ENCODE data around the gene ZNF532.
A peak's percentile ranks its signal among the peaks of the same experiment; 100 is the strongest.

The ZNF532 gene

DNA sequence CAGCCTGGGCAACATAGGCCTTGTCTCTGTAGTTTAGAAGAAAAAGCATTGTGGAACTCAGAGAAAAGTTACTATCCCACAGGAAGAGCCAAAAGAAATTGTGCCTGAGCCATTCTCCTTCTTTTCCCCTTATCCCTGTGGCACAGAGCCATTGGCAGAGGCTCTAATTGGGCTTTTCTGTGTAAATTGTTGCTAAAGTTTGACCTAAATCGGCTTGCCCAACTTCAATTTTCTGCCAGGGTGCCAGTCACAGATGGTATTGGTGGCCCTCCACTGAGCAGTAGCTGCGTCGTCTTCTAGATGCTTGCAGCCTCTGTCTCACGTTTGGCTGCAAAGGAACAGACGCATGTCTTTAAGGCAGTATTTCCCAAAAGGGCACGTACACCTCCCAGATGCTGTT is 30.3 kb downstream of the ZNF532 start:
- peaks cover 7% of the 10 kb centered on the region for H3K27me3 ChIP-seq (ENCODE audit: insufficient read depth, low read length, poor library complexity, severe bottlenecking)
- no peaks in the 10 kb centered on the region for H3K9me3 ChIP-seq (ENCODE audit: insufficient read depth, low read depth, low read length)
- no peak overlapping the region for H2AFZ ChIP-seq (ENCODE audit: low read length)
- no peaks in the 10 kb centered on the region for H4K20me1 ChIP-seq (ENCODE audit: insufficient read depth, low read length, poor library complexity, severe bottlenecking)
- H3K79me2 ChIP-seq (ENCODE audit: insufficient read depth, low read length): no peaks in the 10 kb centered on the region
- H3K9ac ChIP-seq (ENCODE audit: low read depth, low read length, poor library complexity, severe bottlenecking): no peak overlapping the region
- H3K9me2 ChIP-seq (replicated peaks; ENCODE audit: low read depth, low read length): no peaks in the 10 kb centered on the region
- H3K36me3 ChIP-seq (ENCODE audit: insufficient read depth, low read length): no peaks in the 10 kb centered on the region
- no peak overlapping the region for H3K4me2 ChIP-seq (ENCODE audit: low read depth, low read length, poor library complexity, severe bottlenecking)
- TF ChIP-seq, protein P1, sequence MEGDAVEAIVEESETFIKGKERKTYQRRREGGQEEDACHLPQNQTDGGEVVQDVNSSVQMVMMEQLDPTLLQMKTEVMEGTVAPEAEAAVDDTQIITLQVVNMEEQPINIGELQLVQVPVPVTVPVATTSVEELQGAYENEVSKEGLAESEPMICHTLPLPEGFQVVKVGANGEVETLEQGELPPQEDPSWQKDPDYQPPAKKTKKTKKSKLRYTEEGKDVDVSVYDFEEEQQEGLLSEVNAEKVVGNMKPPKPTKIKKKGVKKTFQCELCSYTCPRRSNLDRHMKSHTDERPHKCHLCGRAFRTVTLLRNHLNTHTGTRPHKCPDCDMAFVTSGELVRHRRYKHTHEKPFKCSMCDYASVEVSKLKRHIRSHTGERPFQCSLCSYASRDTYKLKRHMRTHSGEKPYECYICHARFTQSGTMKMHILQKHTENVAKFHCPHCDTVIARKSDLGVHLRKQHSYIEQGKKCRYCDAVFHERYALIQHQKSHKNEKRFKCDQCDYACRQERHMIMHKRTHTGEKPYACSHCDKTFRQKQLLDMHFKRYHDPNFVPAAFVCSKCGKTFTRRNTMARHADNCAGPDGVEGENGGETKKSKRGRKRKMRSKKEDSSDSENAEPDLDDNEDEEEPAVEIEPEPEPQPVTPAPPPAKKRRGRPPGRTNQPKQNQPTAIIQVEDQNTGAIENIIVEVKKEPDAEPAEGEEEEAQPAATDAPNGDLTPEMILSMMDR (conservative IDR thresholded peaks at IDR 0.05; ENCODE audit: low read length): no peak
- no peak for TF ChIP-seq EZH2phosphoT487 (IDR thresholded peaks at IDR 0.05; ENCODE audit: borderline replicate concordance)
- H3K4me3 ChIP-seq (ENCODE audit: low read length, poor library complexity, severe bottlenecking): no peak overlapping the region
- peaks cover 10% of the 10 kb centered on the region for H3K4me1 ChIP-seq (ENCODE audit: insufficient read depth, low read length, poor library complexity, severe bottlenecking)
- H3F3A ChIP-seq (ENCODE audit: low read depth): no peaks in the 10 kb centered on the region

DNA sequence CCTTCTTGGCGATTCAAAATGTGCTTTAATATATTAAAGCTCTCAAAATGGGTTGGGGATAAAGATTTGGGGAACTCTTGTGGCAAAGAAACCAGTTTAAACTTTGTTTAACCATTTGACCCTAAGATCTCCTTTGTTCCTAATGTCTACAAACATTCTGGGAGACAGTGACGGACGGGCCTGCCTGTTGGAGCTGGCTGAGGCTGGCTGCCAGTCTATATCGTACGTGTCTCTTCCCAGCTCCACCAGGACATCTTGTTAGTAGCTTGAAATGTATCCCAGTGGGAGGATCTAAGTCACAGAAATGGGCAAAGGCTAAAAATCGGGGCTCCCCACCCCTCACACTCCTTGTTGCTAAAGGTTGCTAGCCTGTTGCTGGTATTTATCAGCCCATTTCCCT is 30.7 kb downstream of the ZNF532 start:
- H3K9ac ChIP-seq (ENCODE audit: low read depth, low read length, poor library complexity, severe bottlenecking): no peak overlapping the region
- no peak overlapping the region for H2AFZ ChIP-seq (ENCODE audit: low read length)

DNA sequence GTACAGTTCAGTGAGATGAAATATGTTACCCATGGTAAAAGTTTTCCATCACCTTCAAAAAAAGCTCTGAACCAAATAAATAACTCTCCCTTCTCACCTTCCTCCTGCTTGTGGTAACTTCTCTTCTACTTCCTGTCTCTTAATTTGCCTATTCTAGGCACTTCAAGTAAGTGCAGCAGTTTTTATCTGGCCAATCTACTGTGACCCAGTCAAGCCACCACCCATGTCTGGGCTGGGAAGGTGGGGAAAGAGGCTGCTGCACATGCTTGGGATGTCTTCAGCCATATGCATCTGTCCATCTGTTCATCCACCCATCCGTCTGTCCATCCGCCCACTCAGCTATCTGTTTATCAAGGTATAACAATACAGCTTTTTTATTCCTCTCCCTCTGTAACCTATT is 31.6 kb downstream of the ZNF532 start:
- no peak overlapping the region for H3K4me3 ChIP-seq (ENCODE audit: low read length, poor library complexity, severe bottlenecking)
- H3K79me2 ChIP-seq (ENCODE audit: insufficient read depth, low read length): no peaks in the 10 kb centered on the region
- TF ChIP-seq, protein P1 (conservative IDR thresholded peaks at IDR 0.05; ENCODE audit: low read length): no peak
- peak overlapping the region; percentile 52 for H3K4me2 ChIP-seq (ENCODE audit: low read depth, low read length, poor library complexity, severe bottlenecking)
- no peaks in the 10 kb centered on the region for H3F3A ChIP-seq (ENCODE audit: low read depth)
- no peaks in the 10 kb centered on the region for H3K36me3 ChIP-seq (ENCODE audit: insufficient read depth, low read length)
- no peaks in the 10 kb centered on the region for H3K9me2 ChIP-seq (replicated peaks; ENCODE audit: low read depth, low read length)
- peaks cover 10% of the 10 kb centered on the region for H3K27me3 ChIP-seq (ENCODE audit: insufficient read depth, low read length, poor library complexity, severe bottlenecking)
- H3K9ac ChIP-seq (ENCODE audit: low read depth, low read length, poor library complexity, severe bottlenecking): no peak overlapping the region
- H4K20me1 ChIP-seq (ENCODE audit: insufficient read depth, low read length, poor library complexity, severe bottlenecking): no peaks in the 10 kb centered on the region
- no peaks in the 10 kb centered on the region for H3K9me3 ChIP-seq (ENCODE audit: insufficient read depth, low read depth, low read length)
- peaks cover 10% of the 10 kb centered on the region for H3K4me1 ChIP-seq (ENCODE audit: insufficient read depth, low read length, poor library complexity, severe bottlenecking)
- no peak overlapping the region for H2AFZ ChIP-seq (ENCODE audit: low read length)

More for the DNA sequence above, 30.7 kb downstream of the ZNF532 start:
- no peaks in the 10 kb centered on the region for H4K20me1 ChIP-seq (ENCODE audit: insufficient read depth, low read length, poor library complexity, severe bottlenecking)
- no peaks in the 10 kb centered on the region for H3K36me3 ChIP-seq (ENCODE audit: insufficient read depth, low read length)
- peaks cover 10% of the 10 kb centered on the region for H3K4me1 ChIP-seq (ENCODE audit: insufficient read depth, low read length, poor library complexity, severe bottlenecking)
- no peaks in the 10 kb centered on the region for H3K79me2 ChIP-seq (ENCODE audit: insufficient read depth, low read length)
- no peaks in the 10 kb centered on the region for H3F3A ChIP-seq (ENCODE audit: low read depth)
- no peak overlapping the region for H3K4me3 ChIP-seq (ENCODE audit: low read length, poor library complexity, severe bottlenecking)
- H3K4me2 ChIP-seq (ENCODE audit: low read depth, low read length, poor library complexity, severe bottlenecking): no peak overlapping the region
- H3K9me3 ChIP-seq (ENCODE audit: insufficient read depth, low read depth, low read length): no peaks in the 10 kb centered on the region
- H3K27me3 ChIP-seq (ENCODE audit: insufficient read depth, low read length, poor library complexity, severe bottlenecking): peaks cover 7% of the 10 kb centered on the region
- TF ChIP-seq, protein P1 (conservative IDR thresholded peaks at IDR 0.05; ENCODE audit: low read length): no peak
- no peak for TF ChIP-seq EZH2phosphoT487 (IDR thresholded peaks at IDR 0.05; ENCODE audit: borderline replicate concordance)
- H3K9me2 ChIP-seq (replicated peaks; ENCODE audit: low read depth, low read length): no peaks in the 10 kb centered on the region
